Memory B cell (primary cell): ENCODE measurements around the gene SPATA21.

Source experiments
- ATAC-seq: fragments of 150-1000 bp; cut with Tn5 transposase; 2 replicates; pipeline ENCODE4 v1.10.0; 2021; ENCODE audit warnings: low read depth, mild to moderate bottlenecking, moderate library complexity
- DNase-seq, 2 donors: peaks; one replicate each; pipeline ENCODE4 v3.0.0; 2022; ENCODE audit warnings: low spot score in 2 of 2
- H3K27ac Mint-ChIP-seq: one replicate; pipeline ENCODE4 v1.8.0; 2022; ENCODE audit warnings: mild to moderate bottlenecking, moderate library complexity, mixed read lengths
- H3K27me3 Mint-ChIP-seq: one replicate; pipeline ENCODE4 v1.8.0; 2022; ENCODE audit warnings: mixed read lengths
- H3K36me3 Mint-ChIP-seq: one replicate; pipeline ENCODE4 v1.8.0; 2022; ENCODE audit warnings: mild to moderate bottlenecking, mixed read lengths
- H3K4me1 Mint-ChIP-seq: one replicate; pipeline ENCODE4 v1.8.0; 2022; ENCODE audit warnings: mixed read lengths
- H3K4me3 Mint-ChIP-seq: one replicate; pipeline ENCODE4 v1.8.0; 2022; ENCODE audit warnings: mild to moderate bottlenecking, moderate library complexity, mixed read lengths
- H3K9me3 Mint-ChIP-seq: one replicate; pipeline ENCODE4 v1.8.0; 2022; ENCODE audit warnings: mixed read lengths

The SPATA21 gene

GRCh38 chr1:16443975-16444770 is 6.9 kb upstream of the SPATA21 start:
- DNase-seq: no peak
- H3K4me3 Mint-ChIP-seq: no peak overlapping the region
- no peak overlapping the region for H3K27ac Mint-ChIP-seq
- ATAC-seq: no peak
- peaks cover 12% of the 10 kb centered on the region for H3K4me1 Mint-ChIP-seq
- no peaks in the 10 kb centered on the region for H3K9me3 Mint-ChIP-seq
- peaks cover 13% of the 10 kb centered on the region for H3K36me3 Mint-ChIP-seq
- H3K27me3 Mint-ChIP-seq: no peaks in the 10 kb centered on the region

GRCh38 chr1:16442941-16443340 is 5.7 kb upstream of the SPATA21 start:
- no peak for DNase-seq

GRCh38 chr1:16442265-16442664 is 5.0 kb upstream of the SPATA21 start:
- Mint-ChIP-seq H3K9me3 (no peaks in the 10 kb centered on the region), H3K36me3 (peaks cover 7% of the 10 kb centered on the region), H3K27ac (peak overlapping the region; percentile 93), H3K4me3 (peak overlapping the region; percentile 73), H3K4me1 (peaks cover 12% of the 10 kb centered on the region), H3K27me3 (no peaks in the 10 kb centered on the region)
- DNase-seq (no peak), ATAC-seq (no peak)

More at GRCh38 chr1:16442941-16443340, 5.7 kb upstream of the SPATA21 start:
- Mint-ChIP-seq H3K36me3 (peaks cover 8% of the 10 kb centered on the region), H3K9me3 (no peaks in the 10 kb centered on the region), H3K27me3 (no peaks in the 10 kb centered on the region), H3K4me1 (peaks cover 12% of the 10 kb centered on the region), H3K4me3 (no peak overlapping the region), H3K27ac (no peak overlapping the region)
- ATAC-seq: no peak

GRCh38 chr1:16441282-16441665 is 4.0 kb upstream of the SPATA21 start:
- peak overlapping the region; percentile 93 for H3K4me3 Mint-ChIP-seq
- H3K27me3 Mint-ChIP-seq: no peaks in the 10 kb centered on the region
- H3K9me3 Mint-ChIP-seq: no peaks in the 10 kb centered on the region
- H3K4me1 Mint-ChIP-seq: peaks cover 12% of the 10 kb centered on the region
- H3K27ac Mint-ChIP-seq: peak overlapping the region; percentile 93
- ATAC-seq: peak; percentile 11
- no peak for DNase-seq
- peaks cover 7% of the 10 kb centered on the region for H3K36me3 Mint-ChIP-seq

GRCh38 chr1:16440470-16441281 is 3.5 kb upstream of the SPATA21 start, which contains the start of gene NECAP2:
Gene NECAP2, plus strand, starts transcription at chr1:16440724. Its CDS starts 38 bp downstream, at chr1:16440762.
- peak within 1 kb of the TSS; percentile 93 for H3K4me3 Mint-ChIP-seq
- no peaks in the 10 kb centered on the region for H3K9me3 Mint-ChIP-seq
- H3K4me1 Mint-ChIP-seq: peaks cover 12% of the 10 kb centered on the region
- DNase-seq (peak; percentile 93 to 99), ATAC-seq (peak; percentile 87)
- no peaks in the 10 kb centered on the region for H3K27me3 Mint-ChIP-seq
- peaks cover 7% of the 10 kb centered on the region for H3K36me3 Mint-ChIP-seq
- H3K27ac Mint-ChIP-seq: peak within 1 kb of the TSS; percentile 93

- DNase-seq (no peak), ATAC-seq (peak; percentile 5)
- H3K9me3 Mint-ChIP-seq: no peaks in the 10 kb centered on the region
- H3K27ac Mint-ChIP-seq: peak overlapping the region; percentile 93
- peaks cover 7% of the 10 kb centered on the region for H3K36me3 Mint-ChIP-seq
- peak overlapping the region; percentile 93 for H3K4me3 Mint-ChIP-seq
- H3K4me1 Mint-ChIP-seq: peaks cover 12% of the 10 kb centered on the region
- no peaks in the 10 kb centered on the region for H3K27me3 Mint-ChIP-seq
Measured at GRCh38 chr1:16440131-16440469, 2.9 kb upstream of the SPATA21 start.

- no peak overlapping the region for H3K4me3 Mint-ChIP-seq
- ATAC-seq (no peak), DNase-seq (no peak)
- no peaks in the 10 kb centered on the region for H3K27me3 Mint-ChIP-seq
- no peaks in the 10 kb centered on the region for H3K9me3 Mint-ChIP-seq
- H3K36me3 Mint-ChIP-seq: peaks cover 3% of the 10 kb centered on the region
- no peak overlapping the region for H3K27ac Mint-ChIP-seq
- peaks cover 9% of the 10 kb centered on the region for H3K4me1 Mint-ChIP-seq
Measured at GRCh38 chr1:16438924-16439323, 1.7 kb upstream of the SPATA21 start.

GRCh38 chr1:16438516-16438915 is 1.3 kb upstream of the SPATA21 start:
- no peak for ATAC-seq
- Mint-ChIP-seq H3K27me3 (no peaks in the 10 kb centered on the region), H3K4me1 (peaks cover 9% of the 10 kb centered on the region), H3K36me3 (peaks cover 2% of the 10 kb centered on the region), H3K4me3 (no peak overlapping the region), H3K27ac (no peak overlapping the region), H3K9me3 (no peaks in the 10 kb centered on the region)
- DNase-seq: no peak

GRCh38 chr1:16434501-16434900 is 2.7 kb downstream of the SPATA21 start:
- ATAC-seq: no peak
- Mint-ChIP-seq H3K9me3 (no peaks in the 10 kb centered on the region), H3K27me3 (no peaks in the 10 kb centered on the region), H3K36me3 (no peaks in the 10 kb centered on the region), H3K27ac (no peak overlapping the region), H3K4me1 (peaks cover 13% of the 10 kb centered on the region), H3K4me3 (no peak overlapping the region)
- DNase-seq: no peak

GRCh38 chr1:16434007-16434406 is 3.2 kb downstream of the SPATA21 start:
- no peaks in the 10 kb centered on the region for H3K27me3 Mint-ChIP-seq

GRCh38 chr1:16433030-16433429 is 4.2 kb downstream of the SPATA21 start:
- no peaks in the 10 kb centered on the region for H3K27me3 Mint-ChIP-seq
- peak; percentile 38 for ATAC-seq
- no peaks in the 10 kb centered on the region for H3K9me3 Mint-ChIP-seq
- peaks cover 13% of the 10 kb centered on the region for H3K4me1 Mint-ChIP-seq
- DNase-seq: no peak
- no peak overlapping the region for H3K27ac Mint-ChIP-seq
- H3K36me3 Mint-ChIP-seq: no peaks in the 10 kb centered on the region
- no peak overlapping the region for H3K4me3 Mint-ChIP-seq

More at GRCh38 chr1:16434007-16434406, 3.2 kb downstream of the SPATA21 start:
- Mint-ChIP-seq H3K9me3 (no peaks in the 10 kb centered on the region), H3K4me3 (no peak overlapping the region), H3K27ac (no peak overlapping the region), H3K36me3 (no peaks in the 10 kb centered on the region), H3K4me1 (peaks cover 13% of the 10 kb centered on the region)
- DNase-seq: no peak
- no peak for ATAC-seq

- Mint-ChIP-seq H3K36me3 (no peaks in the 10 kb centered on the region), H3K4me1 (peaks cover 13% of the 10 kb centered on the region), H3K27me3 (no peaks in the 10 kb centered on the region), H3K4me3 (no peak overlapping the region), H3K9me3 (no peaks in the 10 kb centered on the region), H3K27ac (no peak overlapping the region)
- DNase-seq: no peak
- no peak for ATAC-seq
Measured at GRCh38 chr1:16430606-16431005, 6.6 kb downstream of the SPATA21 start.

GRCh38 chr1:16425125-16426025 is 11.8 kb downstream of the SPATA21 start:
- no peak overlapping the region for H3K27ac Mint-ChIP-seq
- no peak overlapping the region for H3K4me3 Mint-ChIP-seq
- no peaks in the 10 kb centered on the region for H3K9me3 Mint-ChIP-seq
- peaks cover 4% of the 10 kb centered on the region for H3K27me3 Mint-ChIP-seq
- DNase-seq: no peak
- no peaks in the 10 kb centered on the region for H3K36me3 Mint-ChIP-seq
- peaks cover 10% of the 10 kb centered on the region for H3K4me1 Mint-ChIP-seq
- no peak for ATAC-seq
